NCI-H446 treated with DMSO at 0.1 percent for 48 hours (cell line): Measurements from ENCODE around the gene MTSS2.

Experiments
- DNase-seq: peaks from one replicate; lab custom pipeline; 2025; lab: John Stamatoyannopoulos, UW

Gene MTSS2, protein sequence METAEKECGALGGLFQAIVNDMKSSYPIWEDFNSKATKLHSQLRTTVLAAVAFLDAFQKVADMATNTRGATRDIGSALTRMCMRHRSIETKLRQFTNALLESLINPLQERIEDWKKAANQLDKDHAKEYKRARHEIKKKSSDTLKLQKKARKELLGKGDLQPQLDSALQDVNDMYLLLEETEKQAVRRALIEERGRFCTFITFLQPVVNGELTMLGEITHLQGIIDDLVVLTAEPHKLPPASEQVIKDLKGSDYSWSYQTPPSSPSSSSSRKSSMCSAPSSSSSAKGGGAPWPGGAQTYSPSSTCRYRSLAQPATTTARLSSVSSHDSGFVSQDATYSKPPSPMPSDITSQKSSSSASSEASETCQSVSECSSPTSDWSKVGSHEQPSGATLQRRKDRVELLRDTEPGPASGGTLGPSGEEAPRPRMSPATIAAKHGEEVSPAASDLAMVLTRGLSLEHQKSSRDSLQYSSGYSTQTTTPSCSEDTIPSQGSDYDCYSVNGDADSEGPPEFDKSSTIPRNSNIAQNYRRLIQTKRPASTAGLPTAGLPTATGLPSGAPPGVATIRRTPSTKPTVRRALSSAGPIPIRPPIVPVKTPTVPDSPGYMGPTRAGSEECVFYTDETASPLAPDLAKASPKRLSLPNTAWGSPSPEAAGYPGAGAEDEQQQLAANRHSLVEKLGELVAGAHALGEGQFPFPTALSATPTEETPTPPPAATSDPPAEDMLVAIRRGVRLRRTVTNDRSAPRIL

DNA sequence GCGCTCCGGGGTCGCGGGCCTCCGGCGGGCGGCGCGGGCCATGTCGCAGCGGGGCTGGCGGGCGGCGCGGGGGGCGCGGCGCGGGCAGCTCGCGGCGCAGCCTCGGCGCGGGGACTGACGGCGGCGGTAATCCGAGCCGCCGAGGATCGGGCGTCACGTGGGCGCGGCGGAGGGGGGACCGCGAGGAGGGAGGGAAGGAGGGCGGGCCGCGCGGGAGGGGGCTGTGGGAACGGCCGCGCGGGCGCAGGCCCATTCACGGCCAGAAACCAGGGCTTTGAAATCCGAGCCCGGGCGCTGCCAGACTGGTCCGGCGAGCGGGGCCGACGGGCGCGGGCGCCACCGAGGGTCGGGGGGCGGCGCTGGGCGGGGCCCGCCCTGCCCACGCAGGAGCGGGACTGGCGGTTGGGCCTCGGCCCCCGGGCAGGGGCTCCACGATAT lies at the start of gene MTSS2:
TSS of gene MTSS2 (minus strand) at position 116 of the 438 bp plus-strand sequence. CDS start 262 bp downstream, outside the sequence.
- peak; percentile 26 for DNase-seq

DNA sequence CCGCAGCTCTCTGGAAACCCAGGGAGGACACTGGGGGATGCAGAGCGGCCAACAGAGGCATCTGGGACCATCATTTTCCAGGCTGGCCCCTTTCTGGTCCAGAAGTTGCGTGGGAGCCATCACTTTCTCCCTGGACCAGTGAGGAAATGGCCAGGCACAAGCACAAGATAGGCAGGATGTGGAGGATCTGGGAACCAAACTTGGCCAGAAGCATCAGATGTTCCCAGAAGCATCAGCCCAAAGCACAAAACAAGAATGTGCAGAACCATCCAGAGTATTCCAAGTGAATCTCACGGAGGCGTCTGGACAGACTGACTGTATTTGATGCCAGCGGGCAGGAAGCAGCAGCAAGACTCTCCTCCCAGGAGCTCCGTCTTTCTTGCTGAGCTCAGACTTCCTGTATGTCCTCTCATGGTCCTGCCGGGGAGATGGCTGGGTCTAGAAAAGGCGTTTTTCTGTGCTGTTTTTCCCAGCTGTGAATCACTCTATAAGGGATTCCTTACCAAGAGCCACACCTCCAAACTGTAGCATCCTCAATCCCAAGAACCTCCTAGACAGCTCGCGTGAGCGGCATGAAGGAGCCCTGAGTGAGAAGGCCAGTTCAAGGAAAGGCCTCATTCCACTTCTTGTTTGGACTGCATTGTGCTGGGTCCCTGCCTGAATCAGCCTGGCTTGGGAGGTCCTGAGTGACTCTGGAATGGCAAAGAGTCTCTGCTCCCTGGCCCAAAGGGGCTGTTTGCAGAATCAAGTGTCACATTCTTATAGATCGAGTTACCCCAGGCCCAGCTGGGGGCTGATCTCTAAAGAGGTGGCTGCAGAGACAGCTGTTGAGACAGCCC lies 49.5 kb upstream of the MTSS2 start:
- no peak for DNase-seq

DNA sequence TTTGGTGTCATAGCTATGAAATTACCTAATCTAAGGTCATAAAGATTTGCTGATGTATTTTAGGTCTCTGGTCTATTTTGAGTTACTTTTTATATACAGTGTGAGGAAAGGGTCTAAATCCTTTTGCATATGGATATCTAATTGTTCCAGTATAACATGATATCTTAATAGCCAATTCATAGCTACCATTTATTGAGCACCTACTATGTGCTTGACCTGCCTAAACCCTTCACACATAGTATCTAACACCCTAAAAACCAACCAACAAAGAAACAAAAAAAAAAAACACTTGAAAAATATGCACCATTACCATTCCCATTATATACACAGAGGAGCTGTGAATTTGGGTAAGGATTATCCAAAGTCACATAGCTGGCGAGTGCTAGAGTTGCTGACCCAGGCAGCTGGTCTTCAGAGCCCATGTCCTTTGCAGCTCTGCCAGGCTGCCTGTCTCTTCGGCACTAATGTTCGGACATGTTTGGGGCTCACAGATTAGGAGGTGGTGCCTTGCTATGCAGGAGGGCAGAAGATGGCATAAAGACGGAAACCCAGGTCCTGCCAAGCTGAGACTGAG lies 48.8 kb upstream of the MTSS2 start:
- DNase-seq, result no peak

DNA sequence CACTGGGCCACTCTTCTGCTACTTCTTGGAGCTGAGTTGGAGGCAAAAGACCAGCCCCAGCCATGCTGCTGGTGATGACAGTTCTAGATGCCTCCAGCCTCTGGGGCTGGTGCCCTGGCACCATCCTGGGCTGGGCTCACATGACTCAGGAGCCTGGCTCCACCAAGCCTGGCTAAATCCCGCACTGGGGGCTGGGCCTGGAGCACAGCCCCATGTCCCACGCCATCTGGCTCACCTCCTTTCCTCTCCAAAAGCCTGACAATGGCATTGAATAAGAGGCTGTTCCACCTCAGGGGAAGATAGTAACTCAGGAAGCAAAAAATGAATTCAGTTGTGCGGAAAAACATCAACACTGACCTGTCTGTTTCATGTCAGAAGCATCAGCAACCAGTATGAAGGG lies 45.1 kb upstream of the MTSS2 start:
- peak; percentile 67 for DNase-seq

DNA sequence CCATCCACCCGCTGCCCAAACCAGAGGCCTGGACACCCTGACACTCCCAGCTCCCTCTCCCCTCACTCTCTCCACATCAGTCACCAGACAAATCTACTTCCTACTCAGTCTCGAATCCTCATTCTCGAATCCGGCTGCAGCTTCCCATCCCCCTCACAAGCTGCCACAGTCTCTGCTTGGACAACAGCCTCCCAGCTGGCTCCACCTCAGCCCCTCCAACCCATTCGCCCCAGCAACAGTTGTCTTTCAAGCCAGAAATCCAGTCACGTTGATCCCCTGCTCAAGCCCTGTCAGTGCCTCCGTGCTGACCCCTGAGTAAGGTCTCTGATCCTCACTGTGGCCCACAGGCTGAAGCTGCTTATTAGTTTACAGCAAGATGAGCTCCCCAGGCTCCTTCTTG lies 44.2 kb upstream of the MTSS2 start:
- DNase-seq, result peak; percentile 28

DNA sequence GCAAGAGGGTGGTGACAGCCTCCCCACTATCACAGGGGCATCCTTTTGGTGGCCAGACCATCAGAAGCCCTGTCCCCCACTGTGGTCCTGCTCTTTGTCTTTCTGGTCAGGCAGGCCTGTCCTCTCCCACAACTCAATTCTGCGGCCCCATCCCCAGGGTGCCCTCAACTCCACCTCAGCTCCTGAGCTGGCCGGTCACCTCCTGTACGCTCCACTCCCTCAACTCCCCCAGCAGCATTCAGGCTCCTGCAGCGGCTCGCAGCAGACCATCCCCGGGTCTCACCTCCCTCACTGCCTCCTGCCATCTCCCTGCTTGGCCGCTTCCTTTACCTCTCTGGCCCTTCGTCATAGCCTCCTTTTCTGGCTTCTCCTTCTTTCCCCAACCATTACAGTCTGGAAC lies 43.4 kb upstream of the MTSS2 start:
- DNase-seq, result no peak

DNA sequence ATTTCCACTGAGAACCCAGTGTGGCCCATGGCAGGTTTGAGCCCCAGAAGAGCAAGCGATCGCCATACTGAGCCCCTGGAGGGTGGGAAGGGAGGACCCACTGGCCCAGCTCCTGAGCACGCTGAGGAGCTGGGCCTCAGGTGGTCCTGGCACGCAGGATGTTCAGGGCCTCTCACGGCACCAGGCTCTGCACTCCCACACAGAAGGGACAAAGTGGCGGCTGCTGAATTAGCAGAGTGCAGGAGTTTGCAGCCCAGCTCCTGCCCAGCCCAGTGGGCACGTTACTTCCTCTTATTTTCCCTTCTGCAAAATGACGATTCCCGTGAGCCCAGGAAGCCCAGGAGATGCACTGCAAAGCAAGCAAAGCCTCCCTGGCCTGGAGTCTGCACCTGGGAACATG lies 42.3 kb upstream of the MTSS2 start:
- no peak for DNase-seq

DNA sequence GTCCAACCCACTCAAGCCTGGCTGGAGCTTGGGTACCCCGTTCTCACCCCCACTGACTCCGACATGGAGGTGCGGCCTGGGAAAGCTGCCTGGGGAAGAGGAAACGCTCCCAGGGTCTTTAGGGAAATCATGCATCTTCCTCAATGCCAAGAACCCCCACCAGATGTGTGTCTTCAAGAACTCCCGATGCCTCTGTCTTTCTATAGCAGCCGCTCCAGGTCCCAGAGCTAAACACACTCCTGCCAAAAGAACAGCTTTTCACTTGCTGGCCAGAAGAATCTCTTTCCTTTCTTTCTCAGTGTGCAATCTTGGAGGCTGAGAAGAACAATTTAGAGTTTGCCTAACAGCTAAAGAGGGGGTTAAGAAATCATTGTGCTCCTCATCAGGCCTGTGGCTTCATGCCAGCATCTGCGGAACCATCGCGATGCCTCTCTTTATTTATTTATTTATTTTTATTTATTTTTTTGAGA lies 41.1 kb upstream of the MTSS2 start:
- no peak for DNase-seq

DNA sequence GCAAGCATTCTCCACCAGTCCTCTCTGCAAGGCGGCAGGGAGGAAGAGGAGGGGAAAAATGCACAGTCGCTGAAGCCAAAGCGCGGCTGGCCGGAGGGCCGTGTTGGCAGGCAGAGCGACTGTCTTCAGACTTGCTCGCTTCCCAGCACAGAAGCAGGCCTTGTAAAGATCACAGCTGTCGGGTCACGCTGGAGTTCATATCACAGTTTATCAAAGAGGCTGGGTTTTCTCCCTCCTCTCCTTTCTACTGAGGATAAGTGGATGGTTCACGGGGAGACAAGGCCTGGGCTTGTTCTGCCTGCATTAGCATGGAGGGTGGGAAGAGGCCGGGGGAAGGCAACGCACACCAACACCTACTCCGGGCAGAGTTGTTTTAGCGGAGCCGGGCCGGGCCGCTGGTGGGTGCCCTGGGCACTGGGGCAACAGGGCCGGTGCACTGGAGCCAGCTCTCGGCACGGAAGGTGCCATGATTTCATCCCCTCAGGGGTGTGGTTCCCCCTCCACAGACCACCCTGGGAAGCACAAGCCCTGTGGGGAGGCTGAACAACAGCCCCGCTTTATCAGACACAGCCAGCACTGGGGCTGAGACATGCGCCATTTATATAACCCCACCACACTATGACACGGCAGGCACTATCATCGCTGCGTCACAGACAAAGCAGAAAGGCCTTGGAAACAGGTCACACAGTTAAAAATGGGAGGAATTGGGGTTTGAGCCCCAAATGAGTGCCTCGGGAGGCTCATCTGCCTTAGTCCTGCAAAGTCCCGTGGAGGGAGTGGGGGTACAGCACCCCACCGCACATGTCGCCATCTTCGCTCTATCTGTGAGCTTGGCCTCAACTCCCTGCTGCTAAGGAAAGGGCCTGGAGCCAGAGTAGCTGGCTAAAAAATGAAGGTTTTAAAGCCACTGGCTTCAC lies 40.3 kb upstream of the MTSS2 start:
- no peak for DNase-seq

DNA sequence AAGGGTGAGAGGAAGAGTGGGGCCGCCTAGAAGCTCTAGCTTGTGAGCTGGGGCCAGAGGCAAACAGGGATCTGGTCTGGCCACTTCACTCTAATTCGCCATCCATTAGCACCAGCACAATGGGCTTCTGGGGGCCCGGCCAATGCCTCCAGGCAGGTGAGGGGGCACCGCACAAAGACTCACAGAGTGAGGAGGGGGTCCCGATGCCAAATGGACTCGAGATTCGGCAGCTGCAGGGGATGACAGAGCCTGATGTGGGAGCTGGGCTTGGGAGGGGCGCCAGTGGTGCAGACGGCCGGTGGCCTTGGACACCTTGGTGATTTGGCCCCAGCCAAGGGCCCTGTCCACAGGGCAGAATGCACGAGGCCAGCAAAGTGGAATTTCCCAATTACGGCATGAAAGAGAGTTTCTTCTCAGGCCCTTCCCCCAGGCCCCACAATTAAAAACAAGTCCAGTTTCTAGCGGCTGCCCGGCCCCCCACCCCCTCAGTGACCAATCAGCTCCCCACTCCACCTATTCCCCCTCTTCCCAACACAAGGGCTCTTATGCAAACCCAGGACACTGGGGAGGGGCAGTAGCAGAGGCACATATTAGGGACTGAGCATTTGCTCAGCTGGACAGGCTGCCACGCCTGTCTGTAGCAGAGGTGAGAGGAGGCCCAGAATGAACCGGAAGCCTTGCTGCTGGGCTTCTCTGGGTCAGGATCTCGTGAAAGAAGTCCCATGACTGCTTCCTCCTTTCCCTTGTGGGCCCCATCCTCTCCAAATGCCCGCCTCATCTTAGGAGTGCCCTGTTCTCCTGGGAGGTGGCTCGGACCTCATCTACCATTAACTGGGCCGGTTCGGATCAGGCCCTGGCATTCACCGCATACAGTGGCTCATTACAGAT lies 39.4 kb upstream of the MTSS2 start:
- DNase-seq, result no peak

DNA sequence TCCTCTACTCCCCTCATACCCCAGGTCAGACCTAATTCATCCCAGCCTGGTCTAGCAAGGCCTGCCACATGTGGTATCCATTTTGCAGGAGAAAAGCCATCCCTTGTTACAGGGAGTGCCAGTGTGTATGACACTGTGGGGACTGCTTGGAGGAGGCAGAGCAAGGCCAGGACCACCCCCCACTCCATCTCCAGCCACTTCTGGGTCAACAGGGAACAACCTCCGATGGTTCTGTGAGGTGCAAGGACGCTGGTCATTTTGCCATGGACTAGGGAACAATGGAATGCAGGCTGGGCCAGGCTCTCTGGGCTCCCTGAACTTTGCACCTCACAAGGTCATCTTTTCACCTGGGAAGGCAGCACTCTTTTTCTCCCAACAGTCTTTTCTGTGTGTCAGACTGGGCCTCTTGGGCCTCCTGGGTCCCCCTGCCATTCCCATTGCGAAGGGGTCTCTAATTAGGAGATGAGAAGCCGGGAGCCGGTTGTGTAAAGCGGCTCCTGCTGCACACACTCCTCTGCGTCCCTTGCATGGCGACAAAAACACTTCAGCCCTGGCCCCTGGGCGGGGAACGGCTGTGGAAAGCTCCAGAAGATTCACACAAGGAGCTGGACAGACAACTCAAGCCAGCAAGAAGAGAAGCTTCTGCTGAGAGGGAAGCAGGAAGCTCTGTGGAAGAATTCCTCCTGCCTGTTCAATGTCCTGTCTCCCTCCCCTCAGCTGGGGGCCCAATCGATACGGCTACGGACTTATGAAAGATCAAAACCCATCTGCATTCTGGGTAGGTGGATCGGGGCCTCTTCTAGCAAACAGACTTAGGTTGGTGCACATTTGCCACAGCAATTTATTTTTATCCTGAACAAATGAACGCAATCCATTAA lies 38.5 kb upstream of the MTSS2 start:
- no peak for DNase-seq

DNA sequence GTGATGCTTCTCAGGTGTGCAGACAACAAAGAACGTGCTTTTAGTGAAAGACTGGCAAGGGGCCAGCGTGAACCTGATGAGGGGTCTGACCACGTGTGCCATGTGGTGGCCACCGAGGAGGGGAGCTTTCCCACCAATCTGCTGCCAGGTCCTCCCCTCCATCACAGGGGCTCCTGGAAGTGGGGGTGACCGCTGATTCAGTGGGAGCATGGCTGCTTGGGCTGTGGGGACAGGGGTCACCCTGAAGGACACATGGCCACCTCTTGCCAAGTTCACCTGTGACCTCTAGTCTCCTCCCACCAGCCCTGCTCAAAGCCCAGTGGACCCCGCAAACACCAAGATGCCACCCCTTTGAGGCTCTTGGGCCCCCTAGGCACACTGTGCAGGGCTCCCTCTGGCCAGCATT lies 37.9 kb upstream of the MTSS2 start:
- DNase-seq, result no peak

DNA sequence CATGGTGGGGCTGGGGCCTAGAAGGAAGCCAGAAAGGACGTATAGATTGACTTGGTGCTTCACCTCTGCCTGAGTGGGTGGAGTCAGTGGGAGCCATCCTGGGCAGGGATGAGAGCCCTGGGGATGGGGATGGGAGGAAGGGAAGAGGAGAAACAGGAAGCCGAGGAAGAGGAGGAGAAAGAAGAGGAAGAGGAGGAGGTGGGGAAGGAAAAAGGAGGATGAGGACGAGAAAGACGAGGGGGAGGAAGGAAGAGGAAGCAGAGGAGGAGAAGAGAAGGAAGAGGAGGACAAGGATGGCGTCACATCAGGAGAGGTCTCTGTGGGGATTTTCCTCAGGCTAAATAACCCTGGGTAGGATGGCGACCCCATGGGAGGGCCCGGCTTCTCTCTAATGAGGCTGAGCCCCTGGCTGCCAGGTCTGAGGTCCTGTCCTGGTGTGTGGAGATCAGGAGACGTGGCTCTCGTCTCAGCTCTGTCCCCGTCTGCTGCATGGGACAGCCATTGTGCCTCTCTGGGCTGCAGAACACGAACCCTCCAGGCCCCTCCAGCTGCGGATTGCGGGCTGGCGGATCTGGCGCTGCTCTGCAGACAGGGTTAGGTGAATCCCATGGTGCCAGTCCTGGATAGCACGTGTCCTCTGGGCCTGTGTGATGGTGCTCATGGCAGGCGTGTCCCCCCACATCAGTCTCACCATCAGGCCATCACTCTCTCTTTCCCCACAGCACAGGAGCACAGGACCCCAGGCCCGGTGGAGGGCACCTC lies 35.5 kb upstream of the MTSS2 start:
- DNase-seq, result no peak

DNA sequence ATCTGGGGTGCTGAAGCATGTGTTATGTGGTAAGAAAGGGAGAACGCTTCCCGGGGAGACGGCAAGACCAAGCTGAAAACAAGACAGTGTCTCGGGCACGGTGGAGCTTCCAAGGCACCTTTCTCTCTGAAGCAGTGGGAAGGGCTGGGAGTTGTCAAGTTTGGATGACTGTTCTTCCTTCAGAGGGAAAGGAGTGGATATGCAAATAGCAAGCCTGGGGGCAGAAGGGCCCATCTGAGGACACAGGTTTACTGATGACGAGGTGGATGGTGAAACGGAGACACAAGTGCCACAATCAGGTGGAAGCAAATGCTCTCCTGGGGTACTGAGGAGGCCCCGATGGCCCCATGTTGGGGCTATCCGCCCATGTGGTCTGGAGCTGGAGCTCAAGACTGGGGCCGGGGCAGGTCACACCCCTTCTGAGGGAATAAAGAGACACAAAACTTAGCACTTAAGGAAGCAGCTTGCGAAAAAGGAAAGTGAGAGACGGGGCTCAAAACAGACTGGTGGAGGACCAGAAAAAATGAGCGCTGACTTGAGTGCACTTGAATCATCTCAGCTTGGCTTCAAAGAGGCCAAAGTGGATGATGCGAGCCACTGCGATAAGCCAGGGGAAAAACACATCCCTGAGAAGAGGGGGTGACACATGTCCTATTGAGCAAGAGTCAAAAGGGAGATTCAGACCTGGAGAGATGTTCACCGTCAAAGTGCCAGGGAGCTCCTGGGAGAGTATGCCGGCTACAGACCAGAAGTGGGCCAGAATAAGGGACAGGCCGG lies 34.8 kb upstream of the MTSS2 start:
- DNase-seq, result no peak

DNA sequence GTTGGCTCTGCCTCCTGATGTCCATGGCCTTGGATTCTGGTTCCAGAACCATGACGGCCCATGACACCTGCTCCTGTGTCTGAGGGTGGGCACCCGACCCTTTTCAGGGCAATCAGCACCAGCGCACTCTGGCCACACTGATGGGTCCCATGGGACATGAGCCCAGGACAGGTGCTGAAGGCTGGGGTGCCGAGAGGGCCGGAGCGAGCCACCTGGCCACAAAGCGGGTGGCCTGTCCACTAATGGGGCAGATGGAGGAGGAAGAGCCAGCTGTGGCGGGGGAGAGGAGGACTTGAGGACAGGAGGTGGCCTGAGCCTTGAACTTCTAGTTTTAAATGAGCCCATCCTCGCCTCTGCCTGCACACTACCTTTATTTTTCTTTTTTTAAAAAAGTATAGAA lies 31.2 kb upstream of the MTSS2 start:
- no peak for DNase-seq

DNA sequence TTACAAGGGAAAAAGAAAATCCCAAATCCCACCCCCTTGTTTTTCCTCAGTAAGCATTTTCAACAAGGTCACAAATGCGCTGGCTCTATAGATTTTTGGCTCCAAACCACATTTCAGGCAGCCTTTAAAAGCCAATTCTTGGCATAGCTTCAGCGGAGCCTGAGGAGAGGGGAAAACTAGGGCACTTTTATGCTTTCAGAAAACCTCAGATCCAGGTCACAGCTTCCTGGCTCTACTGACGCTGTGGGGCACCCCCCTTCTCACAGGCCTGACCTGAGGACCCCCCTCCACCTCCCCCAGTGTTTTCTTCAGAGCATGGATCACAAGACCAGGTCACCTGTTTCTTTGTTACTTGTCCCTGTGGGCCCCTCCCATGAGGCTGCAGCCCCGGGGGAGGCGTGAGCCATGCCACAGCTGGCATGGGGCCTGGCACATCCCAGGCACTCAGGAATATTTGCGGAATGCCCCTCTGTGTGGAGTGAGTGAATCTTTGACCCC lies 30.1 kb upstream of the MTSS2 start:
- DNase-seq, result peak; percentile 51
